Stimulated activated CD4-positive, alpha-beta T cell treated with anti-CD3 and anti-CD28 coated beads, Interleukin-1b, Interleukin-23, amount 100 ng/mL, for 1 hour (primary cell): ENCODE data around the gene ADGRE3.

Experiments used
- DNase-seq, 2 donors: peaks; one replicate each; pipeline ENCODE4 v3.0.0-alpha.2; 2020; ENCODE audit warnings: low read depth in 2 of 2

ADGRE3 gene

GRCh38 chr19:14674764-14675163 lies at the start of gene ADGRE3:
Gene ADGRE3 (minus strand): TSS chr19:14674844. CDS start chr19:14674770, 74 bp downstream.
- DNase-seq, result no peak

GRCh38 chr19:14722127-14722526 lies 47.5 kb upstream of the ADGRE3 start:
- DNase-seq, result no peak

GRCh38 chr19:14719162-14719561 lies 44.5 kb upstream of the ADGRE3 start:
- no peak for DNase-seq

- DNase-seq, result no peak
These were observed 44.0 kb upstream of the ADGRE3 start for GRCh38 chr19:14718522-14719116.

GRCh38 chr19:14715841-14716240 lies 41.2 kb upstream of the ADGRE3 start:
- DNase-seq, result no peak

GRCh38 chr19:14704450-14704849 lies 29.8 kb upstream of the ADGRE3 start:
- no peak for DNase-seq

- no peak for DNase-seq
These were observed 29.2 kb upstream of the ADGRE3 start for GRCh38 chr19:14703833-14704232.

GRCh38 chr19:14700711-14701375 lies 26.2 kb upstream of the ADGRE3 start:
- no peak for DNase-seq

- no peak for DNase-seq
These were observed 25.0 kb upstream of the ADGRE3 start for GRCh38 chr19:14699641-14700040.

- no peak for DNase-seq
These were observed 20.8 kb upstream of the ADGRE3 start for GRCh38 chr19:14695471-14695870.

GRCh38 chr19:14694641-14695266 lies 20.1 kb upstream of the ADGRE3 start:
- no peak for DNase-seq

GRCh38 chr19:14689598-14690503 lies 15.2 kb upstream of the ADGRE3 start, which contains the start of gene ZNF333:
Gene ZNF333 (plus strand): TSS chr19:14690048. CDS start chr19:14693492, 3,444 bp downstream.
- DNase-seq, result peak; percentile 98 to 100

GRCh38 chr19:14686411-14686810 lies 11.8 kb upstream of the ADGRE3 start:
- DNase-seq, result no peak

GRCh38 chr19:14683439-14683838 lies 8.8 kb upstream of the ADGRE3 start:
- no peak for DNase-seq

GRCh38 chr19:14682084-14682483 lies 7.4 kb upstream of the ADGRE3 start:
- DNase-seq, result no peak

GRCh38 chr19:14678199-14678598 lies 3.6 kb upstream of the ADGRE3 start:
- no peak for DNase-seq

- no peak for DNase-seq
These were observed 2.8 kb upstream of the ADGRE3 start for GRCh38 chr19:14677464-14677863.

- DNase-seq, result no peak
These were observed 2.1 kb upstream of the ADGRE3 start for GRCh38 chr19:14676762-14677161.

- no peak for DNase-seq
These were observed 1.6 kb downstream of the ADGRE3 start for GRCh38 chr19:14673088-14673487.

- DNase-seq, result no peak
These were observed 2.3 kb downstream of the ADGRE3 start for GRCh38 chr19:14672188-14672872.

GRCh38 chr19:14670408-14670807 lies 4.2 kb downstream of the ADGRE3 start:
- DNase-seq, result no peak
